Measurements from ENCODE around the gene USP32. TPM values are rescaled to one million over a fixed set of nuclear protein-coding genes. Genes with fewer than 3 reads are reported as not detected.

USP32 gene, protein sequence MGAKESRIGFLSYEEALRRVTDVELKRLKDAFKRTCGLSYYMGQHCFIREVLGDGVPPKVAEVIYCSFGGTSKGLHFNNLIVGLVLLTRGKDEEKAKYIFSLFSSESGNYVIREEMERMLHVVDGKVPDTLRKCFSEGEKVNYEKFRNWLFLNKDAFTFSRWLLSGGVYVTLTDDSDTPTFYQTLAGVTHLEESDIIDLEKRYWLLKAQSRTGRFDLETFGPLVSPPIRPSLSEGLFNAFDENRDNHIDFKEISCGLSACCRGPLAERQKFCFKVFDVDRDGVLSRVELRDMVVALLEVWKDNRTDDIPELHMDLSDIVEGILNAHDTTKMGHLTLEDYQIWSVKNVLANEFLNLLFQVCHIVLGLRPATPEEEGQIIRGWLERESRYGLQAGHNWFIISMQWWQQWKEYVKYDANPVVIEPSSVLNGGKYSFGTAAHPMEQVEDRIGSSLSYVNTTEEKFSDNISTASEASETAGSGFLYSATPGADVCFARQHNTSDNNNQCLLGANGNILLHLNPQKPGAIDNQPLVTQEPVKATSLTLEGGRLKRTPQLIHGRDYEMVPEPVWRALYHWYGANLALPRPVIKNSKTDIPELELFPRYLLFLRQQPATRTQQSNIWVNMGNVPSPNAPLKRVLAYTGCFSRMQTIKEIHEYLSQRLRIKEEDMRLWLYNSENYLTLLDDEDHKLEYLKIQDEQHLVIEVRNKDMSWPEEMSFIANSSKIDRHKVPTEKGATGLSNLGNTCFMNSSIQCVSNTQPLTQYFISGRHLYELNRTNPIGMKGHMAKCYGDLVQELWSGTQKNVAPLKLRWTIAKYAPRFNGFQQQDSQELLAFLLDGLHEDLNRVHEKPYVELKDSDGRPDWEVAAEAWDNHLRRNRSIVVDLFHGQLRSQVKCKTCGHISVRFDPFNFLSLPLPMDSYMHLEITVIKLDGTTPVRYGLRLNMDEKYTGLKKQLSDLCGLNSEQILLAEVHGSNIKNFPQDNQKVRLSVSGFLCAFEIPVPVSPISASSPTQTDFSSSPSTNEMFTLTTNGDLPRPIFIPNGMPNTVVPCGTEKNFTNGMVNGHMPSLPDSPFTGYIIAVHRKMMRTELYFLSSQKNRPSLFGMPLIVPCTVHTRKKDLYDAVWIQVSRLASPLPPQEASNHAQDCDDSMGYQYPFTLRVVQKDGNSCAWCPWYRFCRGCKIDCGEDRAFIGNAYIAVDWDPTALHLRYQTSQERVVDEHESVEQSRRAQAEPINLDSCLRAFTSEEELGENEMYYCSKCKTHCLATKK (N-terminal part only)
- total RNA-seq, result 68.8 and 84.1 TPM in 2 replicates

GRCh38 chr17:60392042-60392844 is at the start of gene USP32:
Gene USP32, minus strand, starts transcription at chr17:60392133. Its CDS starts 194 bp downstream, at chr17:60391939.

GRCh38 chr17:60422162-60422665 is 30.3 kb upstream of the USP32 start, which contains the start of gene CHCT1:
Gene CHCT1, plus strand, starts transcription at chr17:60422489. Its CDS starts 104 bp downstream, at chr17:60422593.

DNA sequence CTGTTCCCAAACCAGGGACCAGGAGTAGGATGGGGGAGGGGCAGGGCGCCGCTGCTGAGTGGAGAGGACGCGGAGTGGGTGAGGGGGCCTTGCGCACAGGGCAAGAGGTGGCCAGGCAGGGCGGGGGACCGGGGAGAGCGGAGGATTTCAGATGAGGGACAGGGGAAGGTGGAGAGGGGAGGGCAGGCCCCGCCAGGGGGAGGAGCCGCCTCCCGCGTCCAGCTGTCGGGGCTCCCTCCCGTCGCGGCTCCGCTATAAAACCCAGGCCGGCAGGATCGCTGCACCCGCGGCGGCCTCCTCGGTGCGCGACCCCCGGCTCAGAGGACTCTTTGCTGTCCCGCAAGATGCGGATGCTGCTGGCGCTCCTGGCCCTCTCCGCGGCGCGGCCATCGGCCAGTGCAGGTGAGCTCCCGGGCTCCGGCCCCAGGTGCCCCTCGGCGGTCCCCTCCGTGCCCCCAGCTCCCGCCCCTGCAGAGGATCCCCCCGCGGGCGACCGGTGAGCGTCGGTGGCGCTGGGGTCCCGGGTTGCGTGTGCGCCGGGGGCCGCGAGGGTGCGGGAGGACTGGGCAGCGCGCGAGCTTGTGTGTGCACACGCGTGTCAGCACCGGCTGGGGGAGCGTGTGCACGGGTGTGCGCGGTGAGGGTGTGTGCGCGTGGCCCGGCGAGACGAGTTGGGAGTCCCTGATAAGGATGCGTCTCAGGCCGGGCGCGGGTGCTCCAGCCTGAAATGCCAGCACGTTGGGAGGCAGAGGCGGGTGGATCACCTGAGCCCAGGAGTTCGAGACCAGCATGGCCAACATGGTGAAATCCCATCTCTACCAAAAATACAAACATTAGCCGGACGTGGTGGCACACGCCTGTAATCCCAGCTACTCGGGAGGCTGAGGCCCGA is 242.0 kb downstream of the USP32 start, which contains the start of gene CA4:
Gene CA4, plus strand, starts transcription at position 283 of the 892 bp plus-strand sequence. Its CDS starts 62 bp downstream, at position 345.

Other genes with a start within 250 kb of the USP32 start
- not detected in 2 replicates for gene CA4, start 242.2 kb downstream of the USP32 start, total RNA-seq
- 1.2 TPM in 1 of 2 replicates, not detected in the other for gene CHCT1, start 30.4 kb upstream of the USP32 start, total RNA-seq
- 55.7 and 72.4 TPM in 2 replicates for gene APPBP2, start 134.1 kb upstream of the USP32 start, total RNA-seq
- 10.5 and 13.9 TPM in 2 replicates for gene PPM1D, start 208.1 kb upstream of the USP32 start, total RNA-seq

All from smooth muscle cell of trachea (primary cell).